ENCODE measurements around the gene KCTD1.

GRCh38 chr18:26516964-26517363 lies 31.4 kb downstream of the KCTD1 start:
- TF ChIP-seq CTCF (conservative IDR thresholded peaks at IDR 0.05; ENCODE audit: low read depth, low read length) (no peak), NFE2L2 (IDR thresholded peaks at IDR 0.05; ENCODE audit: low read depth, low read length) (no peak), FOS (IDR thresholded peaks at IDR 0.05; ENCODE audit: low read depth, low read length) (no peak), BHLHE40 (IDR thresholded peaks at IDR 0.05; ENCODE audit: low read depth, low read length) (no peak), RAD21 (IDR thresholded peaks at IDR 0.05; ENCODE audit: low read length) (no peak), POLR2A (IDR thresholded peaks at IDR 0.05; ENCODE audit: low read depth, low read length) (no peak), RFX5 (IDR thresholded peaks at IDR 0.05; ENCODE audit: low read depth, low read length) (no peak), CEBPB (IDR thresholded peaks at IDR 0.05; ENCODE audit: low read depth, low read length) (no peak), MAFK (IDR thresholded peaks at IDR 0.05; ENCODE audit: low read depth, low read length) (no peak), RCOR1 (IDR thresholded peaks at IDR 0.05; ENCODE audit: insufficient replicate concordance, low read length) (no peak), MXI1 (IDR thresholded peaks at IDR 0.05; ENCODE audit: borderline replicate concordance, low read depth, low read length) (no peak), SMC3 (IDR thresholded peaks at IDR 0.05; ENCODE audit: low read depth, low read length) (no peak), USF2 (IDR thresholded peaks at IDR 0.05; ENCODE audit: low read depth, low read length) (no peak)
